PC-9 (cell line): Measurements from ENCODE around the gene SMIM14.

Experiments
- CTCF ChIP-seq: fragments of 200-600 bp; sonication (generic); conservative IDR thresholded peaks from 2 replicates; pipeline ENCODE4 v1.6.1; 2017; ENCODE audit warnings: mixed run types, antibody characterized with exemption, mild to moderate bottlenecking, moderate library complexity
- EZH2 ChIP-seq: fragments of 200-600 bp; sonication (generic); IDR thresholded peaks from 2 replicates; pipeline ENCODE4 v1.8.0; 2017; ENCODE audit warnings: antibody characterized with exemption, low read depth

- no peak for TF ChIP-seq CTCF
- TF ChIP-seq EZH2, result no peak
Observed at GRCh38 chr4:39522068-39522467, 116.6 kb downstream of the SMIM14 start.
